Hepatocyte (in vitro differentiated cells): ENCODE results near the gene WASL.

Source experiments
- CTCF ChIP-seq: fragments of 200-600 bp; sonication (generic); IDR thresholded peaks from 2 replicates; pipeline ENCODE4 v1.5.1; 2016; ENCODE audit warnings: antibody characterized with exemption, mild to moderate bottlenecking; ENCODE audit not compliant: poor library complexity
- EZH2 ChIP-seq: fragments of 200-600 bp; sonication (generic); IDR thresholded peaks from 2 replicates; pipeline ENCODE4 v1.6.1; 2016; ENCODE audit warnings: antibody characterized with exemption, mild to moderate bottlenecking, borderline replicate concordance

- TF ChIP-seq CTCF (no peak), EZH2 (no peak)
Measured at GRCh38 chr7:123789206-123789784, 40.5 kb upstream of the WASL start.
